Panc1 (cell line): ENCODE data around the gene KDM4D. TPM values are rescaled to one million over a fixed set of nuclear protein-coding genes. Genes with fewer than 3 reads are reported as not detected.

ENCODE experiments used
- ATAC-seq: fragments of 200-7000 bp; cut with Tn5 transposase; 2 replicates; pipeline ENCODE4 v1.9.1; 2020; ENCODE audit warnings: mild to moderate bottlenecking, moderate library complexity
- BruUV-seq: library from RNA; stranded (reverse); fragments of 400-500 nt; replicated peaks from 2 replicates; lab custom pipeline; 2021; lab: Mats Ljungman, UMichigan
- CTCF ChIA-PET: fragments of 300-600 bp; sonication (Branson Sonifier 250); formaldehyde crosslinking; loops from one replicate; lab custom pipeline; 2022; ENCODE audit warnings: antibody characterized with exemption; lab: Charles Lee
- POLR2A ChIA-PET: fragments of 300-600 bp; sonication (Branson Sonifier 250); formaldehyde crosslinking; loops from one replicate; lab custom pipeline; 2022; ENCODE audit warnings: antibody characterized with exemption; lab: Charles Lee
- DNase-seq: peaks from one replicate; pipeline ENCODE4 v3.0.0-alpha.2; 2010; ENCODE audit warnings: low read depth, low spot score
- H3K27ac ChIP-seq: 2 replicates; pipeline ENCODE4 v1.5.1; 2011; ENCODE audit warnings: mild to moderate bottlenecking, low read length, inconsistent platforms
- H3K27me3 ChIP-seq: fragments of 200-500 bp; sonication (Bioruptor generic); 2 replicates; pipeline ENCODE4 v1.6.0; 2014; ENCODE audit warnings: low read length, inconsistent platforms; ENCODE audit not compliant: control insufficient read depth, insufficient read depth
- H3K36me3 ChIP-seq: fragments of 200-500 bp; sonication (Bioruptor generic); 2 replicates; pipeline ENCODE4 v1.5.1; 2014; ENCODE audit warnings: inconsistent platforms, mild to moderate bottlenecking, low read length, moderate library complexity; ENCODE audit not compliant: control insufficient read depth, insufficient read depth
- H3K4me1 ChIP-seq: 2 replicates; pipeline ENCODE4 v1.5.1; 2011; ENCODE audit warnings: inconsistent platforms, mild to moderate bottlenecking, low read length, moderate library complexity; ENCODE audit not compliant: control insufficient read depth, insufficient read depth
- H3K4me3 ChIP-seq, 2 experiments: 2 replicates each; pipeline ENCODE4 v1.5.1; 2011 to 2012; ENCODE audit warnings: low read depth in 2 of 2, low read length in 2 of 2, mild to moderate bottlenecking in 2 of 2, inconsistent platforms in 1 of 2, moderate library complexity in 1 of 2
- H3K9me3 ChIP-seq: fragments of 200-500 bp; sonication (Bioruptor generic); 2 replicates; pipeline ENCODE4 v1.5.1; 2014; ENCODE audit warnings: low read depth, mild to moderate bottlenecking, inconsistent platforms, low read length, moderate library complexity; ENCODE audit not compliant: control insufficient read depth, insufficient read depth
- CTCF ChIP-seq: fragments of 450-650 bp; IDR thresholded peaks from 2 replicates; pipeline ENCODE4 v1.5.1; 2017; ENCODE audit warnings: mild to moderate bottlenecking
- POLR2AphosphoS5 ChIP-seq: IDR thresholded peaks from 2 replicates; pipeline ENCODE4 v1.6.1; 2012; ENCODE audit warnings: mild to moderate bottlenecking, low read depth, low read length, moderate library complexity
- REST ChIP-seq, 2 experiments: IDR thresholded peaks; 2 replicates each; pipeline ENCODE4 v1.6.1; 2011 to 2012; ENCODE audit warnings: low read depth in 2 of 2, control low read depth in 1 of 2, low read length in 1 of 2, mild to moderate bottlenecking in 1 of 2, moderate library complexity in 1 of 2; ENCODE audit not compliant: insufficient read depth in 1 of 2
- SIN3A ChIP-seq: IDR thresholded peaks from 2 replicates; pipeline ENCODE4 v1.6.1; 2012; ENCODE audit warnings: low read depth, mild to moderate bottlenecking, low read length, moderate library complexity, borderline replicate concordance; ENCODE audit not compliant: insufficient read depth
- TCF7L2 ChIP-seq: IDR thresholded peaks from 2 replicates; pipeline ENCODE4 v1.6.1; 2011; ENCODE audit warnings: mild to moderate bottlenecking, low read depth, low read length, inconsistent platforms
- in situ Hi-C: cut with HindIII; loops from 2 replicates; pipeline ENCODE4 v1.10.0; 2016; ENCODE audit warnings: low sequenced_read_pairs, low pct_unique_long_range_greater_than_20kb
- intact Hi-C: fragments of 100-400 bp; cut with micrococcal nuclease; formaldehyde crosslinking; loops from one replicate; pipeline ENCODE4 v1.10.0; 2022; ENCODE audit not compliant: unreplicated experiment
- total RNA-seq: library from RNA; stranded (reverse); gene quantifications from one replicate; pipeline ENCODE4 v1.2.1, GENCODE V29; 2021; ENCODE audit not compliant: unreplicated experiment

The KDM4D gene
- total RNA-seq, 1 experiment from 2014 or later = 0.87 TPM

- POLR2A ChIA-PET = no interaction called here
- intact Hi-C loops (no loop called here), in situ Hi-C loops (no loop called here)
- CTCF ChIA-PET = no interaction called here
- H3K4me1 ChIP-seq = no peaks in the 10 kb centered on the region
- ATAC-seq (no peak), DNase-seq (no peak)
- no peak overlapping the region for H3K27ac ChIP-seq
- TF ChIP-seq SIN3A (no peak), POLR2AphosphoS5 (no peak), REST (IDR thresholded peaks at IDR 0.05; ENCODE audit: insufficient read depth in 1 of 2, low read depth in 2 of 2, low read length in 1 of 2) (no peak), CTCF (no peak), TCF7L2 (no peak)
- H3K4me3 ChIP-seq = no peak overlapping the region
- H3K9me3 ChIP-seq = no peaks in the 10 kb centered on the region
- BruUV-seq = no TSS peak
- H3K27me3 ChIP-seq = no peaks in the 10 kb centered on the region
- H3K36me3 ChIP-seq = peaks cover 37% of the 10 kb centered on the region
Measured at GRCh38 chr11:94961255-94961654, 12.3 kb upstream of the KDM4D start.

GRCh38 chr11:94964934-94965333, 8.6 kb upstream of the KDM4D start:
- BruUV-seq = no TSS peak
- in situ Hi-C loops = no loop called here
- Histone ChIP-seq H3K4me1 (no peaks in the 10 kb centered on the region), H3K27me3 (no peaks in the 10 kb centered on the region), H3K27ac (no peak overlapping the region), H3K36me3 (peaks cover 71% of the 10 kb centered on the region), H3K9me3 (no peaks in the 10 kb centered on the region), H3K4me3 (no peak overlapping the region)
- ATAC-seq (peak; percentile 65; the same call in 1 of the 2 replicates), DNase-seq (no peak)
- ChIA-PET CTCF (no interaction called here), POLR2A (no interaction called here)
- intact Hi-C loops = no loop called here
- TF ChIP-seq SIN3A (no peak), CTCF (no peak), REST (IDR thresholded peaks at IDR 0.05; ENCODE audit: insufficient read depth in 1 of 2, low read depth in 2 of 2, low read length in 1 of 2) (no peak), POLR2AphosphoS5 (no peak), TCF7L2 (no peak)
